ENCODE measurements around the gene CADM3.

DNA sequence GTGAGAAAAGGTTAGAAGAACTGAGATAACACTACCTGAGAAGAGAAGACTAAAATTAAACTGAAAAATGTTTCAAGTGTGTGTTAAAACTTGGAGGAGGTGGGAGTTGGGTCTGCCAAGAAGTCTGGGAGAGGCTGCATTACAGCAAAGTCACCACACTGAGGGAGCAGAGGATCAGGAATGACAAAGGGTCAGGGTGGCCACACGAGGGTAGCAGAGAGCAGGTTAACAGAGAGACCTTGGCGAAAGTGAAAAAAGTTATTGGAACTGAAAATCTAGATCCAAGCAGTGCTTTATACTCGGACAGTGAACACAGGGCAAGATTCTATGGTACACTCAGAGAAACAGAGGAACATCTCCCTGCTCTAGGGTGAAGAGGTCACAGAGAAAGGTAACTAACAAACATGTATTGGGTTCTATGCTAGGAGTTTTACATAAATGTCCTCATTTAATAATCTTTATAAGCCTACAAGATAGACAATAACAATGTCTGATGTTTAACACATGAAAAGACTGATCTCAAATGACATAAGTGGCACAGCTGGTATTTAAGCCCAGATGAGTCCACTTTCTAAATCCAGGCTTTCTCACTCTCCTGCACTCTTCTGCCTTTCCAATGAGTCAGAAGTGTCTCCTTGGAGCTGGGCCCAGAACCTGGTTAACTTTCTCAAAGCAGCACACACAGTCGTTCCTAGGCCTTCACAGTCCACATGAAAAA is 10.3 kb upstream of the CADM3 start:
- TF ChIP-seq CTCF (conservative IDR thresholded peaks at IDR 0.05), result peak; percentile 90
- TF ChIP-seq EZH2 (IDR thresholded peaks at IDR 0.05; ENCODE audit: low read depth), result no peak

Measured in PC-9 (cell line).